NCI-H146 treated with DMSO at 0.1 percent for 48 hours (cell line): Measurements from ENCODE around the gene SLC37A4.

ENCODE experiments used
- DNase-seq: peaks from one replicate; lab custom pipeline; 2025; ENCODE audit not compliant: unreplicated experiment; lab: John Stamatoyannopoulos, UW

SLC37A4 gene

DNA sequence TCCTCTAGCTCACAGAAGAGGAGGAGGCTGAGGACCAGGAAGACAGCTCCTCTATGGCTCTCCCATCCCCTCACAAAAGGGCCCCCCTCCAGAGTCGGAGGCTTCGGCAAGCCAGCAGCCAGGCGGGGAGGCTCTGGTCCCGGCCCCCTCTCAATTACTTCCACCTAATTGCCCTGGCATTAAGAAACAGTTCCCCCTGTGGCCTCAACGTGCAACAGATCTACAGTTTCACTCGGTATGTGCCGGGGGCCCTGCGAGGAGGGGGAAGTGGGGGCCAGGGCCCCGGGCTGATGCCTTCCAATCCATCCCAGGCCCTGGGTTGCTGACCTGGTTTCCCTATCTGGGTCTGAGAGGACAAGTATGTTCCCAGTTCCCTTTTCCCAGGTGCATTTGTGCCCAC is 51.2 kb downstream of the SLC37A4 start:
- DNase-seq: no peak

DNA sequence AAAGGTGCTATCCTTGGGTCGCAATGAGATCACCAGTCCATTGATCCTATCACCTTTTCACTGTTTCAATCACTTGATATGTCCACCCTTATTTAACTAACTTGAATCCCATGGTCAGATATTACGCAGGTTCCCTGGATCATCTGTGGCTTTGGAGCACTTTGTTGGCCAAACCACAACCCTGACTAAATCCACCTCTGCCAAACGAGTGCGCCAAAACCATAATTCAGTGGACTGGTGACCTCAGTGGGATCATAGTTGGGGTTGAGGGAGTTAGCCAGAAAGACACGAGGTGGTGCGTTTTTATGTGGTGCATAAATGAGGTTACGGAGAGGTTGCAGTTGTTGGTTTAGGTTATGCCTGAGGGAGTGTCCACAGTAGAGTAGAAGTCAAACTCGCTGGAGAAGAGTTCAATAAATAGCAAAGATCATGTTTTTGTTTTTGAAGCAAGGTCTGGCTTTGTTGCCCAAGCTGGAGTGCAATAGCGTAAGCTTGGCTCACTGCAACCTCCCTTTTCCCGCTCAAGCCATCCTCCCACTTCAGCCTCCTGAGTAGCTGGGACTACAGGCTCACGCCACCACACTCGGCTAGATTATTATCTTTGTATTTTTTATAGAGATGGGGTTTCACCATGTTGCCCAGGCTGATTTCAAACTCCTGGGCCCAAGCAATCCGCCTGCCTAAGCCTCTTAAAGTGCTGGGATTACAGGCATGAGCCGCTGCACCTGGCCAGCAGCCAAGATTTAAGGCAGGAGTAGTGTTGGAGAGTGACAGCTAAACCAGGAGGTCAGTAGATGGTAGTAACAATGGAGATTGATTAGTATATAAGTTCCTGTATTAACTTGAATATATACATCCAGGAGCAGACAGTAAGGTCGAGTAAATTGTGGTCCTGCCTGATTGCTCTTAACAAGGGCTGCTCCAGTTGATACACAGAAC is 54.6 kb downstream of the SLC37A4 start:
- no peak for DNase-seq
